Smooth muscle cell of the brain vasculature (primary cell): ENCODE measurements around the gene SLC25A20.
"Not testable (repeated sequence)": the region's sequence is repeated elsewhere in the genome, so short reads cannot be mapped to it uniquely, and the experiment has no call there.

ENCODE experiments used
- DNase-seq: peaks from one replicate; pipeline ENCODE4 v3.0.0-alpha.2; 2012; ENCODE audit warnings: low read depth, low spot score

SLC25A20 gene, protein sequence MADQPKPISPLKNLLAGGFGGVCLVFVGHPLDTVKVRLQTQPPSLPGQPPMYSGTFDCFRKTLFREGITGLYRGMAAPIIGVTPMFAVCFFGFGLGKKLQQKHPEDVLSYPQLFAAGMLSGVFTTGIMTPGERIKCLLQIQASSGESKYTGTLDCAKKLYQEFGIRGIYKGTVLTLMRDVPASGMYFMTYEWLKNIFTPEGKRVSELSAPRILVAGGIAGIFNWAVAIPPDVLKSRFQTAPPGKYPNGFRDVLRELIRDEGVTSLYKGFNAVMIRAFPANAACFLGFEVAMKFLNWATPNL

DNA sequence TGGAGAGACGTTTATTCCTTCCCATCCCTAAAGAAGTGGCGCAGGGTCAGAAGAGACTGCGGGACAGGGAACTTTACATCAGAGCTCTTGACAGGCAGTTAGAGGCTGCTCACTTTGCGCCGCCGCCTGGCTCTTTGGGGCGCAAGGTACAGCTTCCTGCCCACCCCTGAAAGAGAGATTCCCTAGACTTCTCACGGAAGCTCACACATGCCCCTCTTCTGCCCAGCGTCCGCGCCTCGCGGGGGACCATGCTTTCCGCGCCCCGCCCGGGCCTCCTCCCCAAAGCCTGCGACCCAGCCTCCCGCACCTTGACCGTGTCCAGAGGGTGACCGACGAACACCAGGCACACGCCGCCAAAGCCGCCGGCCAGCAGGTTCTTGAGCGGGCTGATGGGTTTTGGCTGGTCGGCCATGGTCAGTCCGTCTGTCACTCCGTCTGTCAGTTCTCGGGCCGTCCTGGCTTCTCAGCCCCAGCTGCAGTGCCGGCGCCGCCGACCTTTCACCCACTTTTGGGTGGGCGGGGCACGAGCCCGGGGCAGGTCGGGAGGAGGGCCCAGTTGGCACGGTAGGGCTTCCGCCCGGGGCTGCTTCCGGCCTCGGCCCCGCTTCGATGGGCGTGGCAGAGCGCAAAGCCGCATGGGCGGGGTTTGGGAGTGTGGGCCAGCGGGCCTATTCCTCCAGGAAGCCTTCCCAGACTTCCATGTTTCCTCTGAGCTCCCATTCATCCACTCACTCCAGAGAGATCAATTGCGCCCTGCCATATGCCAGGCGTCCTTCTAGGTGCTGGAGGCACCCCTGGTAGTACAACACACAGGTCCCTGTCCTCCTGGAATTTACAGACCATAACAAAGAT lies at the start of gene SLC25A20:
TSS of gene SLC25A20 (minus strand) at position 500 of the 852 bp plus-strand sequence. CDS start at position 412, 88 bp downstream.
- DNase-seq: peak; percentile 35

DNA sequence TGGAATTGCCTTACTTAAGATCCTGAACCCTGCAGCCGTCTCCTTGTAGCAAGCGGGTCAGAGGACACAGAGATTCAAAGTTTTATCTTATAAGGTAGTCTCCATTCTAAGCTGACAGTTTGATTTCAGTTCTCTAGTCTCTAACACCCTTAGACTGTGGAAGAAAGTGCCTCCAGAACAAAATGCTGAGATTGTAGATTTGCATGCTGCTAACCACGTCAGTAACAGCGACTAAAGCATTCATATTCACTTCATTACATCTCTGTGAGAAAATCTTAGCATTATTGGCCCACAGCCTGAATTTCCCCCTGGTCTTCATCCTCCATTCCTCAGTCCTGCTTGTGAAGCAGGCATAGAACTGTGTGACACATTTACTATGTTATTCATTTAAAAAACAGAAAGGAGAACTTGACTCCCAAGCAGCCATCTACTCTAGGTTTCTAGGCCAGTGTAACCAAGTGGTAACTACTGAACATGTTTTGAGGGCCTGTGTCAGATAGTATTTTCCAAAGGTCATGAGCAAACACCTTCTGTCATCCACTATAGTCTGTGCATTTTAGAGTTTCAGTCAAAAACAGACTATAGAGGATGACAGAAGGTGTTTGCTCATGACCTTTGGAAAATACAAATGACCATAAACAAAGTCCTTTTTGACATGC lies 47.3 kb upstream of the SLC25A20 start:
- DNase-seq: no peak

DNA sequence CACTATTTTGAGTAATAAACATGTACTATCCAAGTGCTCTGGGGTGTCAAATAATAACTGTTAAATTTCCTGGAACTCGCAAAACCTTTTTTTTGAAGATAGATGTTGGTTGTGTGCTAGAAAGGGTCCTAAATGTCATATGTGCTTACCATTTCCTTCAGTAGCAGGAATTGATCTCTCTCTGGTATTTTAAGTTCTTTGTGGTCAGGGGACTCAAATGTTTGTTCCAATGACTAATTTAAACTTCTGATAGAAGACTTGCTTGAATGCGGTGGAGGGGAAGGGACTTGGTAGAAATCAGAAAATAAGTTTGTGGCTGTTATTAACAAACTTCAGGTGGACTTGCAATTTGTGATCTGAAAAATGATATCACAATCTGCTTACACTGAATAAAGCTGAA lies 46.8 kb upstream of the SLC25A20 start:
- DNase-seq: no peak

DNA sequence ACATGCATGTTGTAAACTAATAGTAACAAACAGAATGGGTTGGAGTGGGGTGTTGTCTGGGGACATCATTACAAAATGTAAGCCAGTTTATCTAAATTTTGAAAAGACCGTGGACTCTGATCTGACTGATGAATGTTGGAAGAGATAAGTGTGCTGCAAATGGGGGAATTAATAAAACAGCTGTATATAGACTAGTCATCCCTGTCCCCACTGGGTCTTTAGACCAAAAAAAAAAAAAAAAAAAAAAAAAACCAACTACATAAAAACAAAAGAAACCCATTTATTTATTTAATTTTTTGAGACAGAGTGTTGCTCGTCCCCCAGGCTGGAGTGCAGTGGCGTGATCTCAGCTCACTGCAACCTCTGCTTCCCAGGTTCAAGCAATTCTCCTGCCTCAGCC lies 40.0 kb upstream of the SLC25A20 start:
- no peak for DNase-seq

DNA sequence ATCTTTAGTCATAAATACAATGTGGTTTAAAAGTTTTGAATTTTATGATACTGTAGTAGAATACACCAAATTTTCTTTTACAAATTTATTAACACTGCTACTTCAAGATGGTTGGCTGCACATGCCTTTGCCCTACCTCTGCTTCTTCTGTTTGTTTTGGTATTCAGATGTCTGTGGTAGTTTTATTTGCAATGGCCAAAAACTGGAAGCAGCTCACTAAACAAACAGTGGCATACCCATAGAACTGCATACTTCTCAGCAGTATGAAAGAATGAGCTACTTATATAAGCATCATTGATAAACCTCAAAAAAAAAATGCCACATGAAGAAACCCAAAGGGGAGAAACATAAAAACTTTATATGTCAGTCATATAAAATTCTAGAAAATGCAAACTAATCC lies 39.5 kb upstream of the SLC25A20 start:
- no peak for DNase-seq

DNA sequence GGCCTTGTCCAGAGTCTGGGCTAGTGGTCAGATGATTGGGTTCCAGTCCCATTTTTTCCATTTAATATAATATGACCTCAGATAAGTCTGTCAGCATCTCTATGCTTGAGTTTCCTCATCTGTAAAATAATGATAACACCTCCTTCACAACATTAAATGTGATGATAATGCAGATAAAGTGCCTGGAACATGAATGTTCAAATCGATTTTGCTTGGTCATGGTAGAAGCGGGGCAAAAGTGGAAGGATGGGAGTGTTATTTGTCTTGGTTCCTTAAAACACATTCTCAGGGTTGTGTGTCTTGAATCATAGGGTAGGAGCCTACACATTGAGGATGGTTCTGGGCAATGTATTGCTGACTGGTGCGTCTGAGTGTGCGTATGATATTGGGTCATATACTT lies 36.8 kb upstream of the SLC25A20 start:
- no peak for DNase-seq

DNA sequence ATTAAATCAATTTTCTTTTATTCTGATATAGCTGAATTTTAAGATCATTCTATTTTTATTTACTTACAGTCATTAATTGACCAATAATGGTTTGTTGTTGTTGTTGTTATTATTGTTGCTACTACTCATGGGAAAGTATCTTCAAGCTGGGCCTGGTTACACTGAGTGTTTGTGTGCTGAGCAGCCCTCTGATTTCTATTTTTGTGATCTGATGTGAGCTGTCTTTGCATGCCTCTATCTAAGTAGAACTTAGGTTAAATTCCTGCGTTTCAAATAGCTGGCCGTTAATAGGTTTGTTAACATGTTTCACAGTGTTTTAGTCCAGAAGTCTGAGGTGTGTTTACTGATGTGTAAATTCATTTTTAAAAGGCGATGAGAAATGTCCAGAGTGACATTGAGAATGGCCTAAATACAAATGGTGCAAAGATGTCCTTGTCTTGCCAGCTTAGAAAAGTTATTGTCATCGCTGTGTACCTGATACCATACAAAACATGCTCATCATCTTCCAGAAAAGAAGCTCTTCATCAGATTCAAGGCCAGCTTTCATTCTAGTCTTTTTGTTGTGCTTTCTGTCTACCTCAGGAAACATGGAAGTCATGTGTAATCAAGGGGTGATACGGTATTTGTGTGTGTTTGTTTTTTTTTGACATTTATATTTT lies 35.8 kb upstream of the SLC25A20 start:
- DNase-seq: no peak

DNA sequence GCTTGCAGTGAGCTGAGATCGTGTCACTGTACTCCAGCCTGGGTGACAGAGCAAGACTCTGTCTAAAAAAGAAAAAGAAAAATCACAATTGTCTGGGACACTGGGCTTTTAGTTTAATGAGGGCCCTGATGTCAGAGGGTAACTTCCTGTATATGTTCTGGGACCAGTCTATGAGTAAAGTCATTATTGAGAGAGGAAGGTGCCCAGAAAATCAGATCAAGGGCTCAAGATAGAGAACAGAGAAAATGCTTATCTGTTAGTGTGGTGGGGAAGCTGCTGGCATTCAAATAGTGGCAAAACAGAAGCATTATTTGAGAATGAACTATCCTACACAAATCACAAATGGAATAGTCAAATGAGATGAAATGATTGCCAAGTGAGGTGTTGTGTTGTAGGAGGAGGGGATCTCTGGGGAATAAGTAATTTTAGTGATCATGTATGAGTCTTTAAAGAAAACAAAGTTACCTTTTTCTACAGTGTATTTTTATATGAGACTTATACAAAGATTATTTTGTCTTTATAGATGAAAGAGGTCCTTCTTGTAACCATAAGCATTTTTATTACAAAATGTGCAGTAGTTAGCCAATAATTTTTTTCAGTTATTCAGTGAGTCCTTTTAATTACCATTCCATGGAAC lies 33.4 kb upstream of the SLC25A20 start:
- no peak for DNase-seq

DNA sequence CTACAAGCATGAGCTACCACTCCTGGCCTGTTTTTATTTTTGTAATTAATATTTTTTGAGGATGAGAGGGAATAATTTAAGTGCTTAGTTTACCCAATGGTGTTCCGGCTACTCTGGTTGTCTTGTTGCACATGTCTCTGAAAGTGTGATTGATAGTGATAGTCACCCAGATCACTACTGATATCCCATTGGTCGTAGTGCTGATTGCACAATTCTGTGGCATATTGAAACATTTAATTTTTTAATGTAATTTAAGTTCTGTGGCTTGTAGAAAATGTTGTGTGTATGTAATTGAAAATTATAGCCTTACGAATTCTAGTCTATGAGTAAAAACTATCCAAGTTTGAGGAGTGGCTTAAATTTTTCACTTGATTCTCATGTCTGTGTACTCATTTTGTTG lies 31.9 kb upstream of the SLC25A20 start:
- DNase-seq: no peak

DNA sequence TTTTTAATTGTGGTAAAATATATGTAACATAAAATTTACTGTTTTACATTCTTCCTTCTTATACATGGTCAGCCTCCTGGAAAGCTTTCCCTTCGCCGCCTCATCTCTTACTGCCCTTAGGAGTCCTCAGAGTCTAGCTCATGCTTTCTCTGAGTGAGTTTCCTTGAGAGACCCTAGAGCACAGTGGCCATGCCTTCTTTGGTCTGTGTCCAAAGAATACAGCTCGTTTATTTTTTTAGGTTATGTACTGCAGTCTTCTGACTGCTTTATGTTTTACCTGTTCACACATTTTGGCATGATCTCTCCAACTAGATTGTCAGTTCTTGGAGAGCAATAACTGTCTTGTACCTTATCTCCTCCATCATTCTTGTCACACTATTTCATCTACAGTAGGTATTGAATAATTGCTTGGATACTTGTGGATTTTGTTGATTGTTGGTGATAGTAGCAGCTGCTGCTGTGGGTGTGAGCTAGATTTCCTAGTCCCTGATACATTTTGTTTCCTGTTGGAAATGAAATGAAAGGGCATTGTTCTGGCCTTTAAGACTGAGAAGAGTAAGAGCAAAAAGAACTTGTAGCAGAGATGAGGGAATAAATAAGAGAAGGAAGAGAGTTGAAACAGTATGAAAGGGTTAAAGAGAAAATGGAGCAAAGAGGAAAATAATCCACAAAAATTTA lies 30.8 kb upstream of the SLC25A20 start:
- no peak for DNase-seq

DNA sequence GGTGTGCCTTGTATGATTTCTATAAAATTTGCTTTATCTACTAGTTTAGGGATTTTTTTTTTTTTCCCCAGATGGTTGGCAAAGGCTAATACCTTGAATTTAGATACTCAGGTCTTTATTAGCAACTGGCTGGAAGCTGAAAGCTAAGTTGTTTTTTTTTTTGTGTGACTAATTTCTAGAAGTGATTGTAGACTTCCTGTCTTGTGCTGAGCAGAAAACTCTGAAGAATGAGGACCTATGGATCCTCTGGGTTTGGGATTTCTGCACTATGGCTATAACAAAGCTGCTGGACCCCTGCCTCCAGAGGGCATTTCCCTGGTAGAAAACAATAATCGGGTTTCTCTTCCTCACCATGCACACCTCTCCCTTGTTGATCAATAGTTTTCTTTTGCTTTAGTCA lies 30.0 kb upstream of the SLC25A20 start:
- no peak for DNase-seq

DNA sequence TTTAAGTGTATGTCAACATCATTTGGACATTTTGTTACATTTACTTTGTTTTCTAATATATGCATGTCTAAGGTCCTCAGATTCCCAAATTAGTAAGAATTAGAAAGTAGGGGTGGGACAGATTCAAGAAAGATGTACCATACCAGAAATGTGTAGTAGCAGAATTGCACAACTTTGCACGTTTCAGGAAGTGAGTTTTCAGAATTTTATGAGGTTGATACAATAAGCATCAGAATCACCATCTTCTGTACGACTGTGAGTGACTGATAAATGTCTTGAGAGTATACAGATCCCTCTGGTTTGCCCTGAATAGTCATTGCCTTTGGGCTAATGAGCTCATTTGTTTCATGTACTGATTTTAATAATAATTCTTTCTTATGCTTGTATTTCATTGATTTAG lies 29.2 kb upstream of the SLC25A20 start:
- DNase-seq: no peak

DNA sequence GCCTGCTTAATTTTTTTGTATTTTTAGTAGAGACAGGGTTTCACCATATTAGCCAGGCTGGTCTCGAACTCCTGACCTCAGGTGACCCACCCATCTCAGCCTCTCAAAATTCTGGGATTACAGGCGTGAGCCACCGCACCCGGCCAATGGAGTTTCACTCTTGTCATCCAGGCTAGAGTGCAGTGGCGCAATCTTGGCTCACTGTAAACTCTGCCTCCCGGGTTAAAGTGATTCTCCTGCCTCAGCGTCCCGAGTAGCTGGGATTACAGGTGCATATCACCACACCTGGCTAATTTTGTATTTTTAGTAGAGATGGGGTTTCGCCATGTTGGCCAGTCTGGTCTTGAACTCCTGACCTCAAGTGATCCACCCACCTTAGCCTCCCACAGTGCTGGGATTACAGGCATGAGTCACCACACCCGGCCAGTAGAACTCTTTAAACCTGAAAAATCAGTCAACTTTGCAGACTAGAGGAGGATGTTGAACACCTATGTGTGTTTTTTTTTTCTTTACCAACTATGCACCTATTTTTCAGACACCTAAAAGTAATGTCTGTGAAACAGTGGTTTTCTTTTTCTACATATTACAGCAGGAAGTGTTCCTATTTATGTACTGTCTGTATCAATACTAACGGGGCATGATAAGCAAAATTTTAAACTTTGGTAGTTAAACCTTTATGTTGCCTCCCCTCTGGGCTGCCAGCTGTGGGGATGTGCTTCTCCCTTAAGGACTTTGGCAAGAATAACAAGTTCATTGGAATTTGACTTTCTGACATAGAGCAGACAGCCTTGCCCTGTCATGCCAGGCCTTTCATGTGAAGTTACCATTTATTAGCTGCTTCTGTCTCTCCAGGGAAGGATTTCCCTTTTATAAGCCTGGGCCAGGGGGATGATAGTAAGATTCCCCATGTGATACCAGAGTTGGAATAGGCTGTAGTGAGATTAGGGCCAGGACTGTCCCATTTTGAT lies 28.0 kb upstream of the SLC25A20 start:
- no peak for DNase-seq

DNA sequence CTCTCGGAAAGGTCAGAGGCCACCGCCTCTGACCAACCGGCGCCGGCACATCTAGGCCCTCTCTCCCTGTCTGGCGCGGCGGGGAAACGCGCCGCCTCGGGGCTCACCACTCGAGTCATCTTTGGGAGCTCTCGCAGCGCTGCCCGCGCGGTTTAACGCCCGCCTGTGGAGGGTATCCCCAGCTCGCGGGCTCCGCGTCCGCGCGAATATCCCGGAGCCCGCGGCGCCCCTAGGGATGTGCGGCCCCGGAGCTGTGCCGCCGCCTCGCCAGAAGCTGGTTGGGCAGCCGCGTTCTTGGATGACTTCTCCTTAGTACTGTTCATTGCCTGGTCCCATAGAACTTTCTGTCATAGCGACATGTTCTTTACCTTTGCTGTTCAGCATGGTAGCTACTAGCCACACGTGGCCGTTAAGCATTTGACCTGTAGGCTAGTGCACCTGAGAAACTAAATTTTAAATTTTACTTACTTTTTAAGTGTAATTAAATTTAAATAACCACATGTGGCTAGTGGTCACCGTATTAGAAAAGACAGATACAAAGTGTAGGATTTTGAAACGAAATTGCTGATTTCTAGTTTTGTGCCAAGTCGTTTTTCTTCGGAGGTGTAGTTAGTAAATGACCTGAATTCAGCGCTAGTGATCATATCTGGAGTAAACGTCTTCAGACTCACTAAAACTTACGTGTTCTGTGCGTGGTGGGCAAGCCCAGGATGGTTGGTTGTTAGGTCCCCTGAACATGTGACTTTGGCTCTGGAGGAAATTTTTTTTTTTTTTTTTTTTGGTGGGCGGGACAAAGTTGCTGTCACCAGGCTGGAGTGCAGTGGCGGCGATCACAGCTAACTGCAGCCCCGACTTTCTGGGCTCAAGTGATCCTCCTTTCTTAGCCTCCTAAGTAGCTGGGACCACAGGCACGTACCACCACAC lies 20.8 kb upstream of the SLC25A20 start:
- DNase-seq: no peak

DNA sequence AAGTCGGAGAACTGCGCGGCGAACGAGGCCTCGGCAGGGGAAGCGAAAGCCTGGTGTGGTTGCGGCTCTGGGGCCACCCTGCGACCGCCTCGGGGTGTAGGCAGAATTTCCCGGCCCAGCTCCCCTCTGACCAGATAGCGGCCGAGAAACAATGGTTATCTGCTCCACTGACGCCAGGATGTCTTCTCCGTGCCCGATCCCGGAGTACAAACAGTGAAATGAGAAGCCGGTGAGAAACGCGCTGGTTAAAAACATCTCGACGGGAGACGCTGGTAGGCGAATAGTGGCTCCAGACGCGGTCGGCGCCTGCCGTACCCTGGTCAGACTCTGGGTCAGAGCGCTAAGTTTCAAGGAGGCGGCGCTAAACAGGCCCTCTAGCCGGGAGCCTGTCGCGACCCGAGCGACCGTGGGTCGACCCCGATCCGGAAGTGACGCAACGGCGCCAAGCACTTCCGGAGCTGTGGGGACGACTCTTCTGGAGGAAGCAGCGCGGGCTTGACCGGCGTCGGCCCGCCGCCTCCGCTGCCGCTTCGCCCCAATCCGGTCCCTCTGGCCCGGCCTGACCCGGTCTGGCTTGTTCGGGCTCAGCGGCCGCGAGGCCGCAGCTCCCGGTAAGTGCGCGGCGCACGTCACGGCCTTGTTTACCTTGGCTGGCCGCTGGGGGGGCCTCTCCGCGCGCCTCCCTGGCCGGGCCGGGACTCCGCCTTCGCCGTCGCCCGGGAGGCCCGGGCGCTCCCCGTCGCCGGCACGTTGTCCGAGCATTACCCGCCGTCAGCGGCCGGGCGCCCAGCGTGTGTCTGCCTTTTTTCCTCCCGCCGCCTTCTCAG lies 19.9 kb upstream of the SLC25A20 start, which contains the start of gene ARIH2:
TSS of gene ARIH2 (plus strand) at position 455 of the 827 bp plus-strand sequence. CDS start 8,717 bp downstream, outside the sequence.
- DNase-seq: peak; percentile 78

DNA sequence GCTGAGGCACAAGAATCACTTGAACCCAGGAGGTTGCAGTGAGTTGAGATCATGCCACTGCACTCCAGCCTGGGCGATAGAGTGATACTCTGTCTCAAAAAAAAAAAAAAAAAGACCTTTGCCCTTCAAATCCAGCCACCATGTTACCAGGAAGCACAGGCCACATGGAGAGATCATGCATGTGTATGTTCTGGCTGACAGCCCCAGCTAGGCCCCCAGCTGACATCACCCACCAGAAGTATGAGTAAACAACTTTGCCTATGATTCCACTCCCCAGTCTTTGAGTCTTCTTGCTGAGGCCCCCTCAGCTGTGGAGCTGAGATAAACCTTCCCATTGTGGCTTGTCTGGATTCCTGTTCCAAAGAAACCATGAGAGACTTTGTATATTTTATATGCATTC lies 16.6 kb upstream of the SLC25A20 start:
- no peak for DNase-seq

DNA sequence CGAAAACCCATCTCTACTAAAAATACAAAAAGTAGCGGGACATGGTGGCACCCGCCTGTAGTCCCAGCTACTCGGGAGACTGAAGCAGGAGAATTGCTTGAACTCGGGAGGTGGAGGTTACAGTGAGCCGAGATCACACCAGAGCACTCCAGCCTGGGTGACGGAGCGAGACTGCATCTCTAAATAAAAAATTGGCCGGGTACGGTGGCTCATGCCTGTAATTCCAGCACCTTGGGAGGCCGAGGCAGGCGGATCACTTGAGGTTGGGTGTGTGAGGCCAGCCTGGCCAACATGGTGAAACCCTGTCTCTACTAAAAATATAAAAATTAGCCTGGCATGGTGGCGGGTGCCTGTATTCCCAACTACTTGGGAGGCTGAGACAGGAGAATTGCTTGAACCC lies 8.3 kb upstream of the SLC25A20 start:
- not testable (repeated sequence) for DNase-seq

DNA sequence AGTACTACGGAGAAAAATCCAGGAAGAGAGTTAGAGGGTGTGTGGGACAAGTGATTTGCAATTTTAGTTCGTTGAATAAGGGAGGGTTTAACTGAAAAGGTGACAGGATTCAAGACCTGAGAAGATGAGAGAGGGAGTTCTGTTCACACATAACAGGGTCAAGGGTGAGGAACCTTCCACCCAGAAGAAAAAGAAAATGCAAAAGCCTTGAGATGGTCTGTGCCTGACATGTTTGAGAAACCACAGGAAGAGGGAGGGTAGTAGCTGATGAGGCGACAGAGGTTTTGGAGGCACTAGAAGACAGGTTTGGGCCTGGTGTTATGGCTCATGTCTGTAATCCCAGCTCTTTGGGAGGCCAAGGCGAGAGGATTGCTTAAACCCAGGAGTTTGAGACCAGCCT lies 591 bp upstream of the SLC25A20 start:
- DNase-seq: no peak
